IMR-90 (cell line): ENCODE results near the gene MRPL40. TPM values are rescaled to one million over a fixed set of nuclear protein-coding genes. Genes with fewer than 3 reads are reported as not detected.

ENCODE experiments used
- ATAC-seq: fragments of 200-7000 bp; cut with Tn5 transposase; 2 replicates; pipeline ENCODE4 v1.9.1; 2020; ENCODE audit warnings: low read depth, mild to moderate bottlenecking, moderate library complexity
- BruUV-seq: library from RNA; stranded (reverse); fragments of 400-500 nt; replicated peaks from 2 replicates; lab custom pipeline; 2021; lab: Mats Ljungman, UMichigan
- CTCF ChIA-PET: fragments of 300-600 bp; formaldehyde crosslinking; extraction: SDS; loops from one replicate; lab custom pipeline; 2021; ENCODE audit warnings: antibody characterized with exemption; lab: Yijun Ruan, JAX
- POLR2A ChIA-PET: fragments of 300-600 bp; sonication (Branson Sonifier 250); formaldehyde crosslinking; loops from one replicate; lab custom pipeline; 2022; ENCODE audit warnings: antibody characterized with exemption; ENCODE audit not compliant: unreplicated experiment; lab: Charles Lee
- DNase-seq: peaks from one replicate; pipeline ENCODE4 v3.0.0; 2013
- H2AFZ ChIP-seq: replicated peaks from 2 replicates; pipeline ENCODE3; 2013; ENCODE audit warnings: low read length, mild to moderate bottlenecking; ENCODE audit not compliant: poor library complexity
- H2AK5ac ChIP-seq: 2 replicates; pipeline ENCODE4 v1.6.1; 2013; ENCODE audit warnings: low read depth, low read length, inconsistent platforms
- H2AK9ac ChIP-seq: replicated peaks from 2 replicates; pipeline ENCODE3; 2013; ENCODE audit warnings: mild to moderate bottlenecking, low read depth, low read length, moderate library complexity; ENCODE audit not compliant: poor library complexity
- H2BK120ac ChIP-seq: 2 replicates; pipeline ENCODE4 v1.6.1; 2013; ENCODE audit warnings: low read depth, low read length, inconsistent platforms
- H2BK15ac ChIP-seq: 3 replicates; pipeline ENCODE4 v1.6.1; 2013; ENCODE audit warnings: low read depth, low read length, inconsistent platforms
- H2BK20ac ChIP-seq: 2 replicates; pipeline ENCODE4 v1.6.1; 2013; ENCODE audit warnings: low read depth, mild to moderate bottlenecking, inconsistent platforms, low read length, moderate library complexity
- H2BK5ac ChIP-seq: 2 replicates; pipeline ENCODE4 v1.6.1; 2013; ENCODE audit warnings: mild to moderate bottlenecking, low read depth, low read length, inconsistent platforms; ENCODE audit not compliant: poor library complexity, severe bottlenecking
- H3K14ac ChIP-seq: replicated peaks from 2 replicates; pipeline ENCODE4 v1.6.1; 2013; ENCODE audit warnings: low read depth, low read length, inconsistent platforms
- H3K18ac ChIP-seq: 2 replicates; pipeline ENCODE4 v1.6.1; 2013; ENCODE audit warnings: low read depth, low read length, control low read depth
- H3K23ac ChIP-seq: 2 replicates; pipeline ENCODE4 v1.6.1; 2013; ENCODE audit warnings: low read depth, low read length, inconsistent platforms
- H3K27ac ChIP-seq: 2 replicates; pipeline ENCODE4 v1.5.1; 2013; ENCODE audit warnings: mild to moderate bottlenecking, control low read depth, low read length; ENCODE audit not compliant: insufficient read depth
- H3K27me3 ChIP-seq: 2 replicates; pipeline ENCODE4 v1.6.1; 2013; ENCODE audit warnings: low read length; ENCODE audit not compliant: control insufficient read depth, insufficient read depth
- H3K36me3 ChIP-seq: 2 replicates; pipeline ENCODE4 v1.6.1; 2013; ENCODE audit warnings: low read length, mixed read lengths; ENCODE audit not compliant: control insufficient read depth, insufficient read depth
- H3K4ac ChIP-seq: 2 replicates; pipeline ENCODE4 v1.6.1; 2013; ENCODE audit warnings: low read depth, low read length, inconsistent platforms
- H3K4me1 ChIP-seq: 2 replicates; pipeline ENCODE4 v1.6.1; 2013; ENCODE audit warnings: low read length, mixed read lengths; ENCODE audit not compliant: control insufficient read depth, insufficient read depth
- H3K4me2 ChIP-seq: 2 replicates; pipeline ENCODE4 v1.6.1; 2013; ENCODE audit warnings: low read depth, mild to moderate bottlenecking, control low read depth, low read length, moderate library complexity
- H3K4me3 ChIP-seq: 2 replicates; pipeline ENCODE4 v1.5.1; 2013; ENCODE audit warnings: low read depth, mild to moderate bottlenecking, control low read depth, low read length, moderate library complexity; ENCODE audit not compliant: insufficient read depth
- H3K56ac ChIP-seq: 2 replicates; pipeline ENCODE4 v1.6.1; 2013; ENCODE audit warnings: low read length, inconsistent platforms; ENCODE audit not compliant: insufficient read depth; ENCODE audit errors: extremely low read depth
- H3K79me1 ChIP-seq, 2 experiments: 2 replicates each; pipeline ENCODE4 v1.6.1; 2013; ENCODE audit warnings: low read length in 2 of 2, inconsistent platforms in 1 of 2, low read depth in 1 of 2
- H3K9ac ChIP-seq: 2 replicates; pipeline ENCODE4 v1.6.1; 2013; ENCODE audit warnings: low read depth, low read length, control low read depth
- H3K9me1 ChIP-seq: 2 replicates; pipeline ENCODE4 v1.6.1; 2013; ENCODE audit warnings: low read length, inconsistent platforms; ENCODE audit not compliant: insufficient read depth
- H3K9me3 ChIP-seq: 2 replicates; pipeline ENCODE4 v1.6.1; 2013; ENCODE audit warnings: low read length; ENCODE audit not compliant: control insufficient read depth, insufficient read depth
- H4K20me1 ChIP-seq: 2 replicates; pipeline ENCODE4 v1.6.1; 2013; ENCODE audit warnings: low read length, inconsistent platforms; ENCODE audit not compliant: insufficient read depth
- H4K5ac ChIP-seq: 2 replicates; pipeline ENCODE4 v1.6.1; 2013; ENCODE audit warnings: mild to moderate bottlenecking, low read depth, low read length, control low read depth
- H4K8ac ChIP-seq, 2 experiments: 2 replicates each; pipeline ENCODE4 v1.6.1; 2013; ENCODE audit warnings: low read depth in 2 of 2, low read length in 2 of 2, control low read depth in 1 of 2, inconsistent platforms in 1 of 2
- H4K91ac ChIP-seq: 2 replicates; pipeline ENCODE4 v1.6.1; 2013; ENCODE audit warnings: low read depth, low read length, inconsistent platforms; ENCODE audit not compliant: insufficient read depth
- BHLHE40 ChIP-seq: fragments of 150-350 bp; IDR thresholded peaks from 2 replicates; pipeline ENCODE4 v1.6.1; 2016; ENCODE audit warnings: mild to moderate bottlenecking, low read depth, low read length
- CTCF ChIP-seq: conservative IDR thresholded peaks from 2 replicates; pipeline ENCODE4 v1.5.1; 2012; ENCODE audit warnings: mild to moderate bottlenecking, low read depth, low read length, improper control_type of control experiment
- MAFK ChIP-seq: IDR thresholded peaks from 2 replicates; pipeline ENCODE4 v1.6.1; 2012; ENCODE audit warnings: low read depth, low read length, improper control_type of control experiment
- MXI1 ChIP-seq: IDR thresholded peaks from 2 replicates; pipeline ENCODE4 v1.6.1; 2012; ENCODE audit warnings: low read depth, mild to moderate bottlenecking, low read length, moderate library complexity, borderline replicate concordance
- POLR2A ChIP-seq: IDR thresholded peaks from 2 replicates; pipeline ENCODE4 v1.6.1; 2012; ENCODE audit warnings: mild to moderate bottlenecking, low read depth, low read length
- RFX5 ChIP-seq: IDR thresholded peaks from 2 replicates; pipeline ENCODE4 v1.8.0; 2012; ENCODE audit warnings: low read depth, mild to moderate bottlenecking, low read length, moderate library complexity
- WGBS, 2 experiments: methylation state at CpG; one replicate each; pipeline versions ENCODE4 v1.1.5 to v1.1.7; 2013; ENCODE audit warnings: missing lambda C conversion rate in 2 of 2; ENCODE audit not compliant: insufficient read length in 1 of 2; ENCODE audit errors: extremely low coverage in 2 of 2; 5-methylcytosine and 5-hydroxymethylcytosine counted together
- dilution Hi-C: fragments of 300-500 bp; cut with HindIII; formaldehyde crosslinking; loops from one replicate; pipeline ENCODE4 v1.14.3; 2018; ENCODE audit warnings: low sequenced_read_pairs; ENCODE audit not compliant: unreplicated experiment
- in situ Hi-C: fragments of 300-500 bp; cut with MboI; formaldehyde crosslinking; loops from 3 replicates; pipeline ENCODE4 v1.14.3; 2019; ENCODE audit warnings: low sequenced_read_pairs, inconsistent platforms, mixed read lengths
- intact Hi-C: fragments of 100-400 bp; cut with micrococcal nuclease; formaldehyde crosslinking; loops from 2 replicates; pipeline ENCODE4 v1.10.0; 2022
- polyA plus RNA-seq, 3 experiments: library from polyadenylated mRNA; depleted of rRNA; stranded (reverse); fragments of >200 nt; gene quantifications; 2 replicates each; pipeline ENCODE4 v1.2.3, GENCODE V29; 2012; ENCODE audit warnings: low replicate concordance in 1 of 3
- total RNA-seq: library from RNA; depleted of rRNA; stranded (reverse); fragments of >200 nt; gene quantifications from 2 replicates; pipeline ENCODE4 v1.2.3, GENCODE V29; 2012

The MRPL40 gene
- total and polyA plus RNA-seq, 2 of the 4 experiments (the other 2 are of a cell fraction) = 36.7 to 37.5 TPM

DNA sequence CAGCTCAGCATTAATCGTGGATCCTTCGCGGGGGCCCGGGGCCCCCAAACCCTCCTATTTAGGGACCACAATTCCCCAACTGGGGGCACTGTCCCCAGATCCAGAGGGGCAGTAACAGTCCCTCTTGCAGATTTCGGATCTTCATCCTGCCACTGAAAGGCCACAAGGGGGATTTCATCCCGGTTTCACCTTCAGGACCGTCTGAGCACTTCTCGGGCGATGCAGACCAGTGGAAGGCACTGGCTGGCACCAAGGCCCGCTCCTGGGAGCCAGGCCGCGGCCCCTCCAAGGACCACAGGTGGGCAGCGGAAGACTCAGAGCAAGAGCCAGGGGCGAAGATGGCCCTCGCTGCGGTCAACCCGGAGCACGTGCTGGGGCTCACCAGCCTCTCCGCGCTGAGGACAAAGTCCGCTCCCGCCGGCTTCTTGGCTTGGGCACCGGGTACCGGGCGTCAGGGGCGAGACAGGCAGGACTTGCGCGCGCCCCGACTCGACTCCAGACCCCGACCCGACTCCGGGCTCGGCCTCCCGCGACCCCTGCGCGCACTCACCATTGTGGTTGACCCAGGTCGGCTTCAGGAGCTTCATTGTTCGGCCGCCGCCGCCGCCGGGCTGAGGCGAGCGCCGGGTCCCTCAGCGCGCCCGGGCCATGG lies 1.3 kb upstream of the MRPL40 start:
- Histone ChIP-seq H3K79me1 (peaks cover 10 to 72% of the 10 kb centered on the region in 2 experiments; a peak in 3 of 4 replicates), H2AK9ac (peak overlapping the region; percentile 86), H3K4me2 (peak overlapping the region; percentile 96), H4K5ac (no peak overlapping the region), H3K27ac (peak overlapping the region; percentile 54), H4K20me1 (peaks cover 35% of the 10 kb centered on the region), H3K4me3 (peak overlapping the region; percentile 81), H3K9me1 (peaks cover 7% of the 10 kb centered on the region; the same call in 1 of the 2 replicates), H3K9ac (peak overlapping the region; percentile 61), H2BK20ac (no peak overlapping the region), H3K4me1 (peaks cover 3% of the 10 kb centered on the region), H3K56ac (peak overlapping the region; percentile 71; the same call in 1 of the 2 replicates), H3K14ac (peak overlapping the region; percentile 7; the same call in 1 of the 2 replicates), H2AK5ac (0 out of 2 replicates have a peak overlapping the region, but pooled peaks have one; percentile 14), H3K23ac (peak overlapping the region; percentile 22; the same call in 1 of the 2 replicates), H2BK5ac (no peak overlapping the region), H2BK120ac (no peak overlapping the region), H4K8ac (peak overlapping the region in 1 of 2 experiments; percentile 36; a peak in 1 of 4 replicates), H3K36me3 (peaks cover 11% of the 10 kb centered on the region), H3K4ac (peak overlapping the region; percentile 15; the same call in 1 of the 2 replicates), H4K91ac (no peak overlapping the region; the same call in 1 of the 2 replicates), H3K9me3 (no peaks in the 10 kb centered on the region), H2AFZ (peak overlapping the region; percentile 85), H3K18ac (no peak overlapping the region), H3K27me3 (no peaks in the 10 kb centered on the region), H2BK15ac (no peak overlapping the region)
- CTCF ChIA-PET = no interaction called here
- POLR2A ChIA-PET = no interaction called here
- no TSS peak for BruUV-seq
- in situ Hi-C loops (no loop called here), intact Hi-C loops (no loop called here), dilution Hi-C loops (no loop called here)
- ATAC-seq (peak; percentile 1; the same call in 1 of the 2 replicates), DNase-seq (peak; percentile 19)
- WGBS, 2 experiments = 1% methylated on average over 38 of the region's 53 CpGs; no CpG with 5 or more reads in 1 of the 2 experiments
- no peak for TF ChIP-seq RFX5
- TF ChIP-seq CTCF = no peak
- peak; percentile 49; the same call in 1 of the 2 replicates for TF ChIP-seq BHLHE40
- TF ChIP-seq POLR2A = no peak; the same call in 1 of the 2 replicates
- peak; percentile 40; the same call in 1 of the 2 replicates for TF ChIP-seq MXI1
- no peak for TF ChIP-seq MAFK
